Superior temporal gyrus (tissue), 1 donor: Measurements from ENCODE around the gene TYR.
"Not testable (repeated sequence)": the region's sequence is repeated elsewhere in the genome, so short reads cannot be mapped to it uniquely, and the experiment has no call there.

Experiments
- DNase-seq: peaks from one replicate; pipeline ENCODE4 v3.0.0-alpha.2; 2016; ENCODE audit errors: extremely low spot score

The TYR gene

GRCh38 chr11:89272540-89273088 lies 94.9 kb downstream of the TYR start:
- not testable (repeated sequence) for DNase-seq

- DNase-seq: not testable (repeated sequence)
These were observed 95.5 kb downstream of the TYR start for GRCh38 chr11:89273220-89273619.

- peak; percentile 85 for DNase-seq
These were observed 98.3 kb downstream of the TYR start for GRCh38 chr11:89275966-89276365.

GRCh38 chr11:89279176-89279575 lies 101.5 kb downstream of the TYR start:
- no peak for DNase-seq

GRCh38 chr11:89281032-89281677 lies 103.5 kb downstream of the TYR start:
- not testable (repeated sequence) for DNase-seq

GRCh38 chr11:89286601-89287000 lies 108.9 kb downstream of the TYR start:
- DNase-seq: not testable (repeated sequence)

- DNase-seq: not testable (repeated sequence)
These were observed 110.3 kb downstream of the TYR start for GRCh38 chr11:89288004-89288403.

GRCh38 chr11:89293965-89294679 lies 116.4 kb downstream of the TYR start:
- DNase-seq: no peak

GRCh38 chr11:89295023-89295422 lies 117.3 kb downstream of the TYR start:
- not testable (repeated sequence) for DNase-seq

- not testable (repeated sequence) for DNase-seq
These were observed 125.4 kb downstream of the TYR start for GRCh38 chr11:89303029-89303428.

- DNase-seq: not testable (repeated sequence)
These were observed 130.6 kb downstream of the TYR start for GRCh38 chr11:89308272-89308671.

GRCh38 chr11:89309321-89309985 lies 131.8 kb downstream of the TYR start:
- DNase-seq: not testable (repeated sequence)

GRCh38 chr11:89310607-89311006 lies 132.9 kb downstream of the TYR start:
- DNase-seq: not testable (repeated sequence)

- no peak for DNase-seq
These were observed 143.7 kb downstream of the TYR start for GRCh38 chr11:89321401-89321800.

GRCh38 chr11:89327885-89328284 lies 150.2 kb downstream of the TYR start:
- no peak for DNase-seq

GRCh38 chr11:89331940-89332339 lies 154.3 kb downstream of the TYR start:
- not testable (repeated sequence) for DNase-seq

GRCh38 chr11:89333704-89334103 lies 156.0 kb downstream of the TYR start:
- DNase-seq: peak; percentile 75

GRCh38 chr11:89337100-89337650 lies 159.5 kb downstream of the TYR start:
- DNase-seq: not testable (repeated sequence)

- DNase-seq: not testable (repeated sequence)
These were observed 160.4 kb downstream of the TYR start for GRCh38 chr11:89338073-89338472.

- DNase-seq: not testable (repeated sequence)
These were observed 162.8 kb downstream of the TYR start for GRCh38 chr11:89340450-89340849.

- DNase-seq: not testable (repeated sequence)
These were observed 165.4 kb downstream of the TYR start for GRCh38 chr11:89342880-89343572.
